Suppressor macrophage treated with lipopolysaccharide for 4 hours (primary cell): Measurements from ENCODE around the gene GNG3.
"Not testable (repeated sequence)": the region's sequence is repeated elsewhere in the genome, so short reads cannot be mapped to it uniquely, and the experiment has no call there.

Experiments
- DNase-seq: peaks from one replicate; pipeline ENCODE4 v3.0.0-alpha.2; 2020

GNG3 gene

DNA sequence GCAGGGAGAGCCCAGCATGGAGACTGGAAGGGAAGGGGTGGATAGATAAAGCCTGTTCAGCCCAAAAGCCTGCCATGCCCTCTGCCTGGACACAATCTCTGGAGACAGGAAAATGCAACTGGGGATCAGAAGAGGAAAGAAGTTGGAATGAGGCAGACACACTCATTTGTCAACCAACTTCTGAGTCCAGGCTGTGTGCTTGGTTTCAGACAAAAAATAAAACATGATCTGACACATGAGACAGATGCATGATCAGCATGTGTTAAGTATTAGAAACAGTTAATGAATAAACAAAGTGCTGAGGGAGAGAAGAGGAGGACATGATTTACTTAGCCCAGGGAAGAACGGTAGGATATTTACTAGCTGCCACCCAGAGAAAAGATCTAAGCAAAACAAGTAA, 19.0 kb upstream of the GNG3 start:
- no peak for DNase-seq

DNA sequence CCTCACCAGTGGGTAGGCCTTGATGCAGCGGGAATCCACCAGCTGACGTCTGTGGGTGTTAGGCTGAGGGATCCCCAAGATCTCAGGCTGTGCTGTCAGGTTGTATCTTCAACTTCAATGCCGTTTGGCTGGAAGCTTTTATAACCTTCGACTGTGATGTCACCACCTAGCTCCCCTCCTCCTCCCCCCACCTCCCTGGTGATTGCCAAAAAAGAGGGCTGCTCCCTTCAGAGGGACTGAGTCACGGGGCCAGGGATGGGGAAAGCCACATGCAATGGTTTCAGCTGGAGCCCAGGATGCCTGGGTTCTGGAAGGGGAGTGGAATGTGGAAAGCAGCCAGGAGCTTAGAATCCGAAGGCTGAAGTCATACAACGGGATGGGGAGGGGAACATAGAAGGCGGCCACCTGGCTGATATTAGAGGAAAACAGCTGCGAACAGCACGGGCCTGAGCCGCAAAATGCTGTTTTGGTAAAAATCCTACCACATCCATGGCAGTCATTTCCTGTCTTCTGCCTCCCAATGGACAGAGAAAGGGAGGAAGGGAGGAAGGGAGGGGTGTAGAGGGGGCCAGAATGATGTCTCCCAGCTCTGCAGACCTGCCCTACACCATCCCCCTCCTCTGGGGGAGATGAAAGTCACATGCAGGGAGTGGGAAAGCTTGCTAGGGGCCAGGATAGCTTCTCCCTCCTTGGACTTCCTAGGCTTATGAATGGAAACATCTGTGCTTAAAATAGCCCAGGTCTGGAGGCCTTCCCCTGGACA, 17.9 kb upstream of the GNG3 start, which contains the start of gene LRRN4CL:
Gene LRRN4CL (minus strand): TSS at position 110 of the 763 bp plus-strand sequence. CDS start 1,022 bp downstream, outside the sequence.
- no peak for DNase-seq

DNA sequence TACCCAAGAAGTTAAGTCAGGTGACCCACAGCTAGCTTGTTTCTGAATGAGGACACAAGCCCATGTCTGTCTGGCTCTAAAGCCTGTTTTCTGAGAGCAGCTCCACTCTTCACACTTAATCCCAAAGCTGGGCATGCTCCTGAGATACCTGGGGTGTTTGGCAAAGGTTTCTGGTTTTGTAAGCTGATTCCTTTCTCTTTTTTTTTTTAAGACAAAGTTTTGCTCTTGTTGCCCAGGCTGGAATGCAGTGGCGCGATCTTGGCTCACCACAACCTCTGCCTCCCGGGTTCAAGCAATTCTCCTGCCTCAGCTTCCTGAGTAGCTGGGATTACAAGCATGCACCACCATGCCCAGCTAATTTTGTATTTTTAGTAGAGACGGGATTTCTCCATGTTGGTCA, 13.9 kb upstream of the GNG3 start:
- DNase-seq = not testable (repeated sequence)

DNA sequence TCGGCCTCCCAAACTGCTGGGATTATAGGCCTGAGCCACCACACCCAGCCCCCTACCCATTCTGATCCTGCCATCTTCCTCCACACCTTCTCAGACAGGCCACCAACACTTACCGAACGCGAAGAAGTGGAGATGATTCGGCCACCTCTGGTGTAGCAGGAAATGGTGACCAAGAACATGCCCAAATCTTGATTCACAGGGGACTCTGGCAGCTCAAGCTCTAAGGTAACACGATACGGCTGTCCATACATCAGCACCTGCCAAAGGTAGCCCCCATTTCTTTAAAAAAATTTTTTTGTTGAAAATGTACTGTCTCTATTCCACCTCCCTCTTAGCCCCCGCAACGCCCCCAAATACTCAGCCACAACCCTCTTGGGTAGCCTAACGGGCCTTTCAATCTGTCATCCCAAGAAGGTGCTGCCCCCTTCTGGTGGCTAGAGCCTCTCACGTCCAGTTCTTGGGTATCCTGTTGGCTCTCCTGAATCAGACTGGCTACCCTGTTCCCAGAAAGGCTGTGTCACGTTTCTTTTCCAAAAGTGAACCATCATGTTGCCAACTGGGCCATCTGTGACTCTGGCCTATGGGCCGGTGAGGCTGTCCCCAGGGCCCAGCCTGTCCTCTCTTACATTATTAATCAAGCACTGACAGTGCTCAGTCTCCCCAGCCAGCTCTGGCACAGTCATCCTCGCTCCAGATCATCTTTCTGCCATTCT, 12.9 kb upstream of the GNG3 start:
- DNase-seq = peak; percentile 87

DNA sequence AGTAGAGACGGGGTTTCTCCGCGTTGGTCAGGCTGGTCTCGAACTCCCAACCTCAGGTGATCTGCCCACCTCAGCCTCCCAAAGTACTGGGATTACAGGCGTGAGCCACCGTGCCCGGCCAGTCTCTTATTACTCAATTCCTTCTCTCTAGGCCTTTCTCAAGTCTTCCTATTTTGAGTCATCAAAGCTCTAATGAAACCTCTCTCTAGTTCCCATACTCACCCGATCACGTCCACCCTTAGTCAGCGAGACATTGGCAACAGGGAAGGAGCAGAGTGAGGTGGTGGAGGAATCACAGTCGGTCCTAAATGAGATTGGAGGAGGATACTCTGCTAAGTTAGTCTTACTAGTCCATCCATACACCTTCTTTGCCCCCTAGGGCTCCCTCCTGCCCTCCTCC, 5.2 kb upstream of the GNG3 start:
- DNase-seq = peak; percentile 93

DNA sequence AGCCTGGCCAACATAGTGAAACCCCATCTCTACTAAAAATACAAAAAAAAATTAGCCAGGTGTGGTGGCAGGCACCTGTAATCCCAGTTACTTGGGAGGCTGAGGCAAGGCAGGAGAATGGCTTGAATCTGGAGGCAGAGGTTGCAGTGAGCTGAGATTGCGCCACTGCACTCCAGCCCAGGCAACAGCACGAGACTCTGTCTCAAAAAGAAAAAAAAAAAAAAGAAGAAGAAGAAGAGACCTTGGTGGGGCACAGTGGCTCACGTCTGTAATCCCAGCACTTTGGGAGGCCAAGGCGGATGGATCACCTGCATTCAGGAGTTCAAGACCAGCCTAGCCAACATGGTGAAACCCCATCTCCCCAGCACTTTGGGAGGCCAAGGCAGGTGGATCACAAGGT, 3.6 kb upstream of the GNG3 start:
- peak; percentile 43 for DNase-seq

DNA sequence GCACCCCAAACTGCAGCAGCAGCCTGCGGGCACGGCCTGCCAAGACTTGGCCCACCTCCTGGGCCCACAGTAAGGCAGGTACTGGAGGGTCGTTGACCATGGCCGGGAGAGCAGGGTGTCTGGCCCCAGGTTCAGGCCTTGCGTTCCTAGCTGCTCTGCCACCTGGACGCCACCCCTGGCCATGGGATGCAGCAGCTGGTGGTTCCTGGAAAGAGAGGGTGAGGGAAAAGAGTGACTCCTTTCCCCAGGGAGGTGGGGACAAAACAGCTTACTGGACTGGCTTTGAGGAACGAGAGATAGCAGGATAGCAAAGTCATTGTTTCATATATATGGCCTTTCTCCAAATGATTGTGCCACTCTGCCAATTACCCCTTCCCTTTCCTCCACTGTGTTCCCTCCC, 2.1 kb upstream of the GNG3 start:
- DNase-seq = peak; percentile 45

DNA sequence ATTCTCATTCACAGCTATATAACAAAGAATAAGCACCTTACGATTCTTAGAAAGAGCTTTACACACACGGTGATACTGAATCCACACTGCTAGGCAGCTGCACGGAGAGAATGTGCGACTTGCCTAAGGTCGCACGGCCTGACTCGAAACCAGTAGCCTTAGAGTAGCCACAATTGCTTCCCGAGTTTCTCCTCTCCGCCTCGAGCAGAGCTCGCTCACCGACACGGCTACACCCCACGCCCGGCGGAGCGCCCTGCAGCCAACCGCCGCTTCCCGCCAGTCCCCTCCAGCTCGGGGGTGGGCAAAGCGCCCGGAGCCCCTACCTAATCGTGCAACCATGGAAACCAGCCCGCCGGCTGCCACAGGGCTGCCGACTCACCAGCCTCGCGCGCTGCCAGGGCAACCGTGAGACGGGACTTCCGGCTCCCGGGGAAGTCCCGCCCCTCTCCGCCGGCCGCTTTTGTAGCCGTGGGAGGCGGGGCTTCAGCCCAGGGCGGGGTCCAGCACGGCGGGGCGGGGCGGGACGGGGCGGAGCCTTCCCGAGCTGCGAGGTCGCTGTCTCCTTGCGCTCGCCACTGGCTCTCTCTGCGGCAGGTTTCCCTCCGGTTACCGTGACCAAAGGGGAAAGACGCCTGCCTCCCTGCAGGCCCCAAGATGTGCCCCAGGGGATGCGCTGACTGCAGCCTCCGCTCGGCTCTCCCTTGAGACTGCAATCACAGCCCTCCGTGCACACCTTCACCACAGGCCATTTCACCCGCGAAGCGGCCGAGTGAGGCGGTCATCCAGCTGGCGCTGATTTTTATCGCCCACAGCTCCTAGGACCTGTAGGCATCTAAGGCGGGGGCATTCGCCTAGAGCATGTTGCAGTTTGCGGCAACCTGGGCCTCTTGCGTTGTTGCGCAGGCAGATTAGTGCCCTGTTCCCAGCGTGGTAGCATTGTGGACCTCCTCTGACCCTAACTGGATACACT, 1.3 kb upstream of the GNG3 start:
- DNase-seq = peak; percentile 98

DNA sequence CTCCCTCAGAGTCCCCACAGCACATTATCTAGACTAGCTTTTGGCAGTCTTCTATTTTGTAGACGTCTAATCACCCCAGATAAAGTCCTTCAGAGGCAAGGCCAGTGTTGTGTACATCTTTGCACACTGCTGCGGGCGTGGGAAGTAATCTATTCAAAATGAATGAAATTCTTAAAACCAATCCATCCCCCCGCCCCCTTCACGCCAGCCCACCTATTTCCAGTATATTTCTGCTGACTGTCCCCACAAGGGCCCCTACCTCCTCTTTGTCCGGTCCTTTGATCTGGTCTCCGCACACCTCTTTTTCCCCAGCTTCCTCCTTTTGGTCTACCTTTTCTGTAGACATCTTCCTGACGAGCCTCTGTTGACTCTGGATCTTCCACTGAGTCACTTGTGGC, 627 bp upstream of the GNG3 start:
- no peak for DNase-seq

DNA sequence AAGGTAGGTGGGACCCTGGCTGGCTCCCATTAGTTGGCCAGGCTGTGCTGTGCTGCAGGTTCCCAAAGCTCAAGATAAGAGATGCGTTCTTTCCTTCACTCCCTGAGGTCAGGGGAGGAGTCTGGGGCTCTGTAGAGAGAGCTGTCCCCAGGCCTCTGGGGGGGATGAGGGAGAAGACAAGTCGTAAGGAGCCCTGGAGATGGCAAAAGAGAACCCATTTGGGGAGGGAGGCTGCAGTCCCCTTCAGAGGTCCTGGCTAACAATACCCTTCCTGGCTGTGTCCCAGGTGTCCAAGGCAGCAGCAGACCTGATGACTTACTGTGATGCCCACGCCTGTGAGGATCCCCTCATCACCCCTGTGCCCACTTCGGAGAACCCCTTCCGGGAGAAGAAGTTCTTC, 916 bp downstream of the GNG3 start:
- no peak for DNase-seq

DNA sequence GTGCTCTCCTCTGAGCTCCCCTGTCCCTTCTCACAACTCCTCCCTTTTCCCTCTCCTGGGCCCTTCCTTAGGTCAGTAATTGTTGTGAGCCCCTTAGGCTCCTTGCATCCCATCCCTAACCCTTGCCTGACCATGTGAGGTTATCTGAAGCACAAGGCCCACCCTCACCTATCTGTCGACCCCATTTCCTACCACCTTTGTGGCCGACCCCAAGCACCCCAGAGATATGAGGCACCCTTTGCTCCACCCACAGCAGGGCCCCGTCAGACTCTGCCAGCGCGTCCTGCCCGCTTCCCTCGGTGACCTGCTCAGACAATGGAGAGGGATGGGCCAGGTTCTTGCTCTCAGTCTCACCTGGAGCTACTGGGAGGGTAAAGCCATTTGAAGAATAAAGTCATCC, 1.3 kb downstream of the GNG3 start:
- no peak for DNase-seq

DNA sequence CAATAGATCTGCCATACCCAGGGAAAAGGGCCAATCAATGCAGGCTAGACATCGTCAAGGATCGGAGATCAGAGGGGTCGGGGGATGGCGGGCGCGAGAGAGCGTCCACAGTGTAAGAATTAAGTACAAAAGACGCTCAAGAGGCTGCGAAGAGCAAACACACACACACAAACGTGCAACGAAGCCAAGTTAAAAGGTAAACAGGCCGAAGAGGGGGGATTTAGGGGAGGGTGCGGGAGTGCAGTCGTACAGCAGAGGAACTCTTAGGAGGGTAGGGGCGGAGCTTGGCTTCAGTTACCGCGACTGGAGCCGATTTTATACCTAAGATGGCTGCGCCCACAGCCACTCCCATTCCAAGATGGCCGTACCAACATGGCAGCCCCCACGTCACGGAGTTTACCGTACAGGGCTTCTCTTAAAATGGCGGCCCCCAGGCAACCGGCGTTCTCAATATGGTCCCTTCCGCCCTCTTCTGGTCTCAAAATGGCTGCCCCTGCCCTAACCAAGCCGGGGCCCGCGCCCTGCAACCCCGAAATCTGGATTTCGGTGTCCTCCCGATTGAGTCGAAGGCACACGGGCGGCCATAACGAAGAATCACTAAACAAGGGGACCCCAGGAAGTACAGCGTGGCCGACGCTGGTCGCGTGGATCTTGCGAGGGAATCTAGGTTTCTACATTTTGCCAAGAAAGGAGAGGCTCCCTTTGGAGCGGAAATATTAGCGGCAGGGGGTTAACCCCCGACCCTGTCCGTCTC, 1.9 kb downstream of the GNG3 start:
- peak; percentile 99 for DNase-seq

DNA sequence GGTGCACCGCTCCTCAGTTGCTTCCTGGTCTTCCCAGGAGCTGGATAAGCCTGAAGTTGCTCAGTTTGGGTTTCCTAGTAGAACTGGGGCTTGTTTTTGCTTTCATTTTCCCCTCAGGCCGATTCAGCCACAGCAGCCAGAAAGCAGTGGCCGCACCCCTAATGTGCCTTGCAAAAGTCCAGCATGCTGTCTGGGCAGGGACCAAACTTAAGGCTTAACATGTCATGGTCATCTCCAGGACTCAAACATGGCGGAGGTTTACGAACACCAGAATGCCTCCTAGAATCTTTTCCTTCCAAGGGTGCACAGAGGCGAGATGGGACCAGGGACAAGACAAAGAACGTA, 2.5 kb downstream of the GNG3 start:
- DNase-seq = peak; percentile 82

DNA sequence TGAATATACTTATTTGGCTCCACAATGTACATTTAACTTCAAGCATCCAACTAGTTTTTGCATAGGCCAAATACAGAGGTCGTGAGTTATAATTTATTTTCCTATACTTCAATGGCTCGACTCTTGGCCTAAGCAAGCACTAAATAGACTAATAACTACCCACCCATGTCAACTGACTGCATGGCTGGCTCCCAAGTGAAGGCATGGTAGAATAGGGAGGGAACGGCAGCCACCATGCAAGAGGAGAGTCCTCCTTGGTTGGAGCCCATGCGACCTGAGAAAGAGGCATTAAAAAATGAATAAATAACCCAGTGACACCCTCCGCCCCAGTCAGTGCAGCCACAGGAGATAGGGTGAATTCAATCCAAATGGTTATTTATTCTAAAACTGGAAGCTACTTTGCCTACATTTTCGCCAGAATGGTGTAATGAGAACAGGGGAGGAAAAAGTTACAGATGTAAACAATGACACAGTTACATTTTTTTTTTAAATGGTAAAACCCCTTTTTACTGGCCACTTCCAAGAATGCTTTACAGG, 4.9 kb downstream of the GNG3 start:
- DNase-seq = no peak

DNA sequence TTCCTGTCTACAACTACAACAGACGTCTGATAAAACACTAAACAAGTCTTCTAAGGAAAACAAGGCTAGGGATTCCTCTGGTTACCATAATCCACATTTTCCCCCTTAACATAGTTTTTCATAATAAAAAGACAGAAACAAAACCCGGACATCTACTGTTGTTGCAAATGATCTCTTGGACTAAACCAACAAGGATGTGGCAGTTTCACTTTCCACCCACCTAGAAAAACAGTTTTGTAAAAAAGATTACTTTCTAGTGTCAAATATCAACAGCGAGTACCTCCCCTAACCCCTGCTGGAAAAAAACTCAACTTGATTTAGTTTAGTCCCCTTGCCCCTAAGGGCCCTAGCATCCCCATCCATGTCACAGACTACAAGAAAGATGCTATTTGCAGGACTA, 5.4 kb downstream of the GNG3 start:
- no peak for DNase-seq

DNA sequence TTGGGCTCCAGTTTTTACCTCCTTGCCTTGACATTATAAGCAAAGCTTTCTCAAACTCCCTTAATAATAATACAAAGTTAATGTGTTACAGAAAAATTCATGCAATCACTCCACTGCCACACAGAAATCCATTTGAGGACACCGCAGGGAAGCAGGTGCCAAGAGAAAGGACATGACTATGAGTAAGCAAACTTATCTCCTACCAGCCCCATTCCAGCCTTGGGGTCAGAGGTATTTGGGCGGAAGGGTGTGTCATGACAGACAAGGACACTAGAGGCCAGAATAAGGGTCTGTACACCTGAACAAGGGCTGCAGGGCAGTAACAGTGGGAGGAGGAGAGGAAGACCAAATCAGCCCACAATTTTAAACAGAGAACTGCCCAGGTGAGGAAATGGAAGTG, 5.9 kb downstream of the GNG3 start:
- DNase-seq = no peak

DNA sequence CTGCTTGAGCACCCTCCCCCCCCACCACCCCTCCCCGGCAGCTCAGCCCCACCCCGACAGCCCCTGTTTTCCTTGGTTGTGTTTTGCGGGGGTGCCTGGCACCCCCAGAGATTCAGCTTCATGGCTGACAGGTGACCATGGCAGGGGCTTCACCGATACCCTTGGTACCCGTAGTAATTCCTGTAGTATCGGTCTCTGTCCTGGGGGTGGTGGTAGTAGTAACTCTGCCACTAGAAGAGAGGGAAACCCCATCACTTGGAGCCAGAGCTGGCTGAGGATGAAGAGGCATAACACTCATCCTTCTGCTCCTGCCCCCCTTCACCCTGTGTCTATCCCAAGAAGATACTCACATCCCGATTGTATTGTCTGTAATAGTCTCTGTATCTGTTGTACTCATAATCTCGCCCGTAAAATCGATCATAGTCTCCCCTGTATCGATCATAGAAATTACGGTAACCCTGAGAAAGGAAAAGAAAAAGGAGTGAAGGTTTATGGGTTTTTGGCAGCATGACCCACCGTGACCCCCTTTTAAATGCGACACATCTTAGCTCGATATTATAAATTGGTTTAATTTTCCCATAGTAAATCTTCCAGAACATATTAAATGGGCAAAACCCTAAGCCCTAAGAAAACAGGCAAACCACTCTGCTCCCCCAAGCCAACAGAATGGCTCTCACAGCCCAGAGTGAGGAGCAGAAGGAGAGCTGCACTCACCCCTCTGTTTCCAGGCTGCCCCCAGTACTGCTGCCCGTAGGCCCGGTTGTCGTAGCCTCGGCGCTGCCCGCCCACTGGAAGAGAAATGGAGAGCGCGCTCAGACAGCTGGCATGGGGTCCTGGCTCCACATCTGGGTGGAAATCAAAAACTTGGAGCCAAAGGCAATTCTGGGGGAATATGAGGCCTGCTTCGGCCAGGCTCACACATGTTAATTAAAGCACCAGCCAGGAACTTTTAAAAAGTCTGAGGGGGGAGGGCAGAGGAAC, 8.0 kb downstream of the GNG3 start:
- DNase-seq = no peak

DNA sequence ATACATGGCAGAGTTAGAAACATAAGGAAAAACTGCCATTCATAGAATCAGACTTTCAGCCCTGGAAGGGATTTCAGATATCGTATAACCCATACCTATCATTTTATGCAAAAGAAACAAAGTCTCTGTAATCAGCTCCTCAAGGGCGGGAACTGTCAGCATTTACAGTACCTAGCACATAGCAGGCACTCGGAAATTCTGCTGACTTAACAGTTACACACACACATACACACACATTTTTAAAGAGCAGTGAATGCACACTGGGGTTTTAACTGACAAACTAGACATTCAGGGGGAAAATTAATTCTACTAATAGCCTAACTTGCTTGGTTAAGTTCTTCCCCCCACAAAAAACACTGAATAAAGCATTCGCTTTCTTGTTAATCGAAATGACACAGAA, 8.7 kb downstream of the GNG3 start:
- DNase-seq = no peak

DNA sequence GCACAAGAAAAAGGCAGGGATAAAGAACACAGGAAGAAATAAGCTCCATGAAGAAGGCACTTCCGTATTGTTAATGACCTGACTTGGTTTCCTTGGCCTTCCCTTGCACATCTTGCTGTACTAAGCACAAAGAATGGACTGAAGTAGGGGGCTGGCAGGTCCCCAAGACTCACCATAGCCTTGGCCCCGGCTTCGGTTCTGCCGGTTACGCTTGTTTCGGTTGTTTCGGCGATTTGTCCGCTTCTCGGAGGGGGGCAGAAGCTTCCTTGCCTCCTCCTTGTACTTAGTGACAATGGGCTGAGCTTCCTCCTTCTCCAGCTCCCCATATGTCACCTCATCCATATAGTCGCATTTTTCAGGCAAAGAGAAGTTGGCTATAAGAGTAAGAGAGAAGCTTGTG, 9.3 kb downstream of the GNG3 start:
- DNase-seq = no peak

DNA sequence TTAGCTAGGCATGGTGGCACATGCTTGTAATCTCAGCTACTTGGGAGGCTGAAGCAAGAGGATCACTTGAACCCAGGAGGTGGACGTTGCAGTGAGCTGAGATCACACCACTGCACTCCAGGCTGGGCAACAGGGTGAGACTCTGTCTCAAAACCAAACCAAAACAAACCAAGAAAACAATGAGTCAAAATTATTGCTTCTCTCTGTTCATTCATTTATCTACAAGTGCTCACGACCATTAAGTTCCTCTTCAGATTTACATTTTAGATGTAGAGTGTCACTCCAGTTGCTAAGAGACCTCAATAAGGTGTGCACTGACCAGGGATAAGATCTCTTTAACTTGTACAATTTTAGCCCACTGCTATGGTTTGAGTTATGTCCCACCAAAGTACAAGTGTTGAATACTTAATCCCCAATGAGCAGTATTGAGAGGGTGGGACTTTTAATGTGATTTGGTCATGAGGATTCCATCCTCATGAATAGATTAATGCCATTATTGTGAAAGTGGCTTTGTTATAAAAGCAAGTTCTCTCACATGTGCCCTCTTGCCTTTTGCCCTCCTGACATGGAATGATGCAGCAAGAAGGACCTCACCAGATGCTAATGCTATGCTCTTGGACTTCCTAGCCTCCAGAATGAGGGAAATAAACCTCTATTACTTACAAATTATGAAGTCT, 12.0 kb downstream of the GNG3 start:
- DNase-seq = no peak

DNA sequence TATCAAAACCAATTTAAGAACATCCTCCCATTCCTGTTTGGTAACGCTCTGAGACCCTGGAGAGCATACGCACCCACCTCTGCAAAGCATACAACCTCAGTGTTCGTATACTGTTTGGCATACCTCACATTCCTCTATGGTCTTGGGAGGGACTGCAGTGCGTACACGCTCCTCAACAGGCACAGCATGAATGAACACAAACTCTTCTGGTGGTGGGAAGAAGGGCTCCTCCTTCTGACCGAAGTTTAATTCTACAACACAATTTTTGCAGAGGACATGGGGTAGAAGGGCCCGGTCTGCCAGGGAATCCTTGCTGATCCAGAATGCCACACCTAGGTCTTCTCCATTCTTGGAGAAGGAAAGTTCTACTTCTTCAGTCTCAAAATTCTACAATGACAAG, 14.5 kb downstream of the GNG3 start:
- DNase-seq = no peak
